ENCODE results near the gene SORBS2.

SORBS2 gene

GRCh38 chr4:185640811-185641675, 171.0 kb downstream of the SORBS2 start:
- Histone ChIP-seq H3K9ac (ENCODE audit: low read depth, low read length) (no peak overlapping the region; the same call in 1 of the 2 replicates), H3K9me3 (ENCODE audit: insufficient read depth, low read depth, low read length) (no peaks in the 10 kb centered on the region), H3K27me3 (ENCODE audit: insufficient read depth, low read length) (no peaks in the 10 kb centered on the region), H3K4me1 (ENCODE audit: insufficient read depth, low read length) (peaks cover 22% of the 10 kb centered on the region), H3K4me3 (ENCODE audit: low read length) (no peak overlapping the region), H3K36me3 (ENCODE audit: insufficient read depth, low read depth, low read length) (peaks cover 10% of the 10 kb centered on the region; the same call in 1 of the 2 replicates), H3K27ac (ENCODE audit: low read length) (peak overlapping the region; percentile 59)

- peaks cover 16% of the 10 kb centered on the region for H3K4me1 ChIP-seq (ENCODE audit: insufficient read depth, low read length)
- H3K4me3 ChIP-seq (ENCODE audit: low read length): peak overlapping the region; percentile 50; the same call in 1 of the 2 replicates
- no peaks in the 10 kb centered on the region for H3K36me3 ChIP-seq (ENCODE audit: insufficient read depth, low read depth, low read length)
- H3K27ac ChIP-seq (ENCODE audit: low read length): no peak overlapping the region
- H3K9me3 ChIP-seq (ENCODE audit: insufficient read depth, low read depth, low read length): peaks cover 4% of the 10 kb centered on the region; the same call in 1 of the 2 replicates
- no peaks in the 10 kb centered on the region for H3K27me3 ChIP-seq (ENCODE audit: insufficient read depth, low read length)
- peak overlapping the region; percentile 24; the same call in 1 of the 2 replicates for H3K9ac ChIP-seq (ENCODE audit: low read depth, low read length)
Observed at GRCh38 chr4:185638548-185639301, 173.3 kb downstream of the SORBS2 start.

GRCh38 chr4:185638093-185638492, 173.9 kb downstream of the SORBS2 start:
- no peaks in the 10 kb centered on the region for H3K36me3 ChIP-seq (ENCODE audit: insufficient read depth, low read depth, low read length)
- H3K4me3 ChIP-seq (ENCODE audit: low read length): no peak overlapping the region; the same call in 1 of the 2 replicates
- peaks cover 16% of the 10 kb centered on the region for H3K4me1 ChIP-seq (ENCODE audit: insufficient read depth, low read length)
- H3K27me3 ChIP-seq (ENCODE audit: insufficient read depth, low read length): no peaks in the 10 kb centered on the region
- peaks cover 6% of the 10 kb centered on the region; the same call in 1 of the 2 replicates for H3K9me3 ChIP-seq (ENCODE audit: insufficient read depth, low read depth, low read length)
- H3K27ac ChIP-seq (ENCODE audit: low read length): no peak overlapping the region
- no peak overlapping the region for H3K9ac ChIP-seq (ENCODE audit: low read depth, low read length)

GRCh38 chr4:185637163-185637875, 174.7 kb downstream of the SORBS2 start:
- Histone ChIP-seq H3K9ac (ENCODE audit: low read depth, low read length) (no peak overlapping the region), H3K9me3 (ENCODE audit: insufficient read depth, low read depth, low read length) (peaks cover 6% of the 10 kb centered on the region; the same call in 1 of the 2 replicates), H3K27me3 (ENCODE audit: insufficient read depth, low read length) (no peaks in the 10 kb centered on the region), H3K36me3 (ENCODE audit: insufficient read depth, low read depth, low read length) (no peaks in the 10 kb centered on the region), H3K27ac (ENCODE audit: low read length) (no peak overlapping the region), H3K4me1 (ENCODE audit: insufficient read depth, low read length) (peaks cover 10% of the 10 kb centered on the region), H3K4me3 (ENCODE audit: low read length) (no peak overlapping the region)

- Histone ChIP-seq H3K9ac (ENCODE audit: low read depth, low read length) (no peak overlapping the region), H3K27ac (ENCODE audit: low read length) (no peak overlapping the region), H3K9me3 (ENCODE audit: insufficient read depth, low read depth, low read length) (peaks cover 6% of the 10 kb centered on the region; the same call in 1 of the 2 replicates), H3K36me3 (ENCODE audit: insufficient read depth, low read depth, low read length) (no peaks in the 10 kb centered on the region), H3K4me3 (ENCODE audit: low read length) (no peak overlapping the region), H3K27me3 (ENCODE audit: insufficient read depth, low read length) (no peaks in the 10 kb centered on the region), H3K4me1 (ENCODE audit: insufficient read depth, low read length) (no peaks in the 10 kb centered on the region)
Observed at GRCh38 chr4:185634066-185634652, 177.8 kb downstream of the SORBS2 start.

- Histone ChIP-seq H3K27ac (ENCODE audit: low read length) (no peak overlapping the region), H3K9ac (ENCODE audit: low read depth, low read length) (no peak overlapping the region), H3K4me3 (ENCODE audit: low read length) (no peak overlapping the region), H3K36me3 (ENCODE audit: insufficient read depth, low read depth, low read length) (peaks cover 14% of the 10 kb centered on the region; the same call in 1 of the 2 replicates), H3K9me3 (ENCODE audit: insufficient read depth, low read depth, low read length) (no peaks in the 10 kb centered on the region), H3K4me1 (ENCODE audit: insufficient read depth, low read length) (no peaks in the 10 kb centered on the region), H3K27me3 (ENCODE audit: insufficient read depth, low read length) (no peaks in the 10 kb centered on the region)
Observed at GRCh38 chr4:185626798-185627197, 185.2 kb downstream of the SORBS2 start.

- Histone ChIP-seq H3K9ac (ENCODE audit: low read depth, low read length) (no peak overlapping the region), H3K9me3 (ENCODE audit: insufficient read depth, low read depth, low read length) (no peaks in the 10 kb centered on the region), H3K27ac (ENCODE audit: low read length) (no peak overlapping the region), H3K36me3 (ENCODE audit: insufficient read depth, low read depth, low read length) (peaks cover 14% of the 10 kb centered on the region; the same call in 1 of the 2 replicates), H3K27me3 (ENCODE audit: insufficient read depth, low read length) (no peaks in the 10 kb centered on the region), H3K4me3 (ENCODE audit: low read length) (no peak overlapping the region), H3K4me1 (ENCODE audit: insufficient read depth, low read length) (no peaks in the 10 kb centered on the region)
Observed at GRCh38 chr4:185625503-185625902, 186.5 kb downstream of the SORBS2 start.

GRCh38 chr4:185624259-185624589, 187.8 kb downstream of the SORBS2 start:
- Histone ChIP-seq H3K9me3 (ENCODE audit: insufficient read depth, low read depth, low read length) (no peaks in the 10 kb centered on the region), H3K4me3 (ENCODE audit: low read length) (no peak overlapping the region), H3K4me1 (ENCODE audit: insufficient read depth, low read length) (no peaks in the 10 kb centered on the region), H3K27me3 (ENCODE audit: insufficient read depth, low read length) (no peaks in the 10 kb centered on the region), H3K9ac (ENCODE audit: low read depth, low read length) (no peak overlapping the region), H3K36me3 (ENCODE audit: insufficient read depth, low read depth, low read length) (peaks cover 18% of the 10 kb centered on the region; the same call in 1 of the 2 replicates), H3K27ac (ENCODE audit: low read length) (no peak overlapping the region)

DNA sequence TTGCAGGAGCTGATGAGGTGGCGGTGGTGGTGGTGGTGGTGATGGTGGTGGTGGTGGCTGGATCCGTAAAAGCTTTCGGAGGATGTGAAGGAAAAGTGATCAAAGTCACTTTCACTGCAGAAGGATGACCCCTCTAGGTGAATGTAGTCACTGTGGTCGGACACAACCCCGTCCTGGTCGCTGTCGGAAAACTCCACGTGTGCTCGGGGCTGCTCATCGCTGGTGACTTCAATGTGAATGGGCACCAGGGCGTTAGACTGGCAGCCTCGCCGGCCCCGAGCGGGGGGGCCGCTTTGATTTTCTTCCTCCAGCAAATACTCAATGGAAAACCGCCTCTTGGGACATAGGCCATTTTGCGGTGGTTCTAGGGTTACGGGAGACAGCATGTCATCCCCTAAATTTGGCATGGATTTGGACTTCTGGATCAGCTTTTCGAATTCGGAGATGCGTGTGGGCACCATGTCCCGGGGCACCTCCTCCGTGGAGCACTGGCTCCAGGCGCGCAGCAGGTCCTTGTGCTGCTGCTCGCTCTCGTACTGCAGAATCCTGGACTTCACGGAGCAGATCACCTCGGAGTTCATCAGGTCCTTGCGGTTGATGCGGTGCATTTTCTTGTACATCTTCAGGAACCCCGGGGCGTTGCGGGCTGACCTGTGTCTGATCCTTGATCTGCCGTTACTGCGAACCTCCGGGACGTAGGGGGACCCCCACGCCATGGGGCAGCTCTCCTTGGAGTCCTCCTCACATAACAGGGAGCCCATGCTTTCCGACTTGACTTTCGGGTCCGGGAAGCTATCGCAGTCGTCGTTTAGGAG, 188.3 kb downstream of the SORBS2 start:
- H3K9me3 ChIP-seq (ENCODE audit: insufficient read depth, low read depth, low read length): no peaks in the 10 kb centered on the region
- no peaks in the 10 kb centered on the region for H3K4me1 ChIP-seq (ENCODE audit: insufficient read depth, low read length)
- H3K27me3 ChIP-seq (ENCODE audit: insufficient read depth, low read length): no peaks in the 10 kb centered on the region
- H3K9ac ChIP-seq (ENCODE audit: low read depth, low read length): no peak overlapping the region
- no peak overlapping the region for H3K27ac ChIP-seq (ENCODE audit: low read length)
- H3K4me3 ChIP-seq (ENCODE audit: low read length): no peak overlapping the region
- peaks cover 18% of the 10 kb centered on the region; the same call in 1 of the 2 replicates for H3K36me3 ChIP-seq (ENCODE audit: insufficient read depth, low read depth, low read length)

DNA sequence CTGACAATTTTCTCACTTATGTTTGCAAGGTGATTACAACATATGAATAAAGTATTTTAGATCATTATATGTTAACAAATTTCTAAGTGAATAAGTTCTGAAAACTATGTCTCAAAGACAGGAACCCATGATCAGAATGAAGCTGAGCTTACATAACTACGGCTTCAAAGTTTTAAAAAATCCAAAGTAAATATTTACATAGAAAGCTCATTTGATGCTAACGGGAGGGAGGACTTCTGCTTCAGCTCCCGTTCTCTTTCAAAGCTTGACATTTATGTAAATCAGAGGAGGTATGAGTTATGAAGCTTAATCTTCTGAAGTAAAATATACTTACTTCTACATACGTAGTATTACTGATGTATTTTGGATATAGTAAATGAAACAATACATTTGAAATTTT, 203.8 kb downstream of the SORBS2 start:
- H3K9me3 ChIP-seq (ENCODE audit: insufficient read depth, low read depth, low read length): no peaks in the 10 kb centered on the region
- peaks cover 8% of the 10 kb centered on the region; the same call in 1 of the 2 replicates for H3K36me3 ChIP-seq (ENCODE audit: insufficient read depth, low read depth, low read length)
- no peak overlapping the region for H3K27ac ChIP-seq (ENCODE audit: low read length)
- no peak overlapping the region for H3K9ac ChIP-seq (ENCODE audit: low read depth, low read length)
- H3K4me1 ChIP-seq (ENCODE audit: insufficient read depth, low read length): no peaks in the 10 kb centered on the region
- H3K4me3 ChIP-seq (ENCODE audit: low read length): no peak overlapping the region
- H3K27me3 ChIP-seq (ENCODE audit: insufficient read depth, low read length): no peaks in the 10 kb centered on the region

Data from iPS-20b (cell line).